GM12878 (cell line): ENCODE results near the gene GDPD2. TPM values are rescaled to one million over a fixed set of nuclear protein-coding genes. Genes with fewer than 3 reads are reported as not detected.

ENCODE experiments used
- ATAC-seq: fragments of 200-7000 bp; cut with Tn5 transposase; 3 replicates; pipeline ENCODE4 v1.9.1; 2020; ENCODE audit warnings: mild to moderate bottlenecking, moderate library complexity
- BruUV-seq: library from RNA; stranded (reverse); fragments of 400-500 nt; replicated peaks from 2 replicates; lab custom pipeline; 2021; lab: Mats Ljungman, UMichigan
- CTCF ChIA-PET: fragments of 300-600 bp; sonication (Branson Sonifier 250); formaldehyde crosslinking; extraction: SDS; loops from one replicate; lab custom pipeline; 2021; ENCODE audit warnings: inconsistent platforms; lab: Yijun Ruan, JAX
- POLR2A ChIA-PET: fragments of 350-600 bp; formaldehyde crosslinking; extraction: SDS; loops from one replicate; lab custom pipeline; 2021; ENCODE audit warnings: inconsistent platforms; lab: Charles Lee
- RAD21 ChIA-PET: fragments of 300-600 bp; sonication (Branson Sonifier 250); formaldehyde crosslinking; loops from one replicate; lab custom pipeline; 2023; ENCODE audit warnings: antibody characterized with exemption; ENCODE audit not compliant: unreplicated experiment; lab: Charles Lee
- SMC1A ChIA-PET: fragments of 300-600 bp; sonication (Branson Sonifier 250); formaldehyde crosslinking; loops from one replicate; lab custom pipeline; 2023; ENCODE audit not compliant: unreplicated experiment, uncharacterized antibody; lab: Charles Lee
- DNase-seq: peaks from one replicate; pipeline ENCODE4 v3.0.0-alpha.2; 2011; ENCODE audit warnings: low read depth, low spot score
- FAIRE-seq: peaks from 3 replicates; lab custom pipeline; 2011; peaks lifted over from hg19 to GRCh38; lab: Jason Lieb, UNC
- H2AFZ ChIP-seq: 2 replicates; pipeline ENCODE4 v1.6.0; 2011; ENCODE audit warnings: low read depth, low read length, control low read depth; ENCODE audit not compliant: control insufficient read depth
- H3K27ac ChIP-seq: 2 replicates; pipeline ENCODE4 v1.5.1; 2011; ENCODE audit warnings: control low read depth; ENCODE audit not compliant: control insufficient read depth, insufficient read depth
- H3K27me3 ChIP-seq, 2 experiments: replicated peaks in 1 of 2; 2 replicates each; pipeline versions ENCODE4 v1.6.0 to v1.6.1; 2011; ENCODE audit warnings: low read length in 1 of 2; ENCODE audit not compliant: control insufficient read depth in 2 of 2, insufficient read depth in 2 of 2
- H3K36me3 ChIP-seq, 2 experiments: 2 replicates each; pipeline ENCODE4 v1.5.1; 2011; ENCODE audit warnings: low read length in 1 of 2; ENCODE audit not compliant: control insufficient read depth in 2 of 2, insufficient read depth in 2 of 2
- H3K4me1 ChIP-seq: 2 replicates; pipeline ENCODE4 v1.6.1; 2011; ENCODE audit warnings: mild to moderate bottlenecking, low read length, moderate library complexity, mixed read lengths; ENCODE audit not compliant: control insufficient read depth, insufficient read depth
- H3K4me2 ChIP-seq: 2 replicates; pipeline ENCODE4 v1.6.0; 2011; ENCODE audit warnings: control low read depth; ENCODE audit not compliant: control insufficient read depth, insufficient read depth
- H3K4me3 ChIP-seq: fragments of 200-600 bp; sonication (generic); 2 replicates; pipeline ENCODE4 v1.5.1; 2016
- H3K79me2 ChIP-seq: 2 replicates; pipeline ENCODE4 v1.6.0; 2011; ENCODE audit warnings: low read length; ENCODE audit not compliant: control insufficient read depth, insufficient read depth
- H3K9ac ChIP-seq: 2 replicates; pipeline ENCODE4 v1.8.0; 2011; ENCODE audit warnings: low read length, control low read depth, mixed read lengths; ENCODE audit not compliant: control insufficient read depth, insufficient read depth
- H3K9me3 ChIP-seq: replicated peaks from 3 replicates; pipeline ENCODE4 v1.5.1; 2011; ENCODE audit warnings: mild to moderate bottlenecking, low read length; ENCODE audit not compliant: control insufficient read depth, insufficient read depth
- H4K20me1 ChIP-seq: 2 replicates; pipeline ENCODE4 v1.6.0; 2011; ENCODE audit not compliant: control insufficient read depth, insufficient read depth
- CTCF ChIP-seq, 3 experiments: IDR thresholded peaks in 2 of 3; conservative IDR thresholded peaks in 1 of 3; 2 replicates each; pipeline ENCODE4 v1.5.1; 2011; ENCODE audit warnings: low read depth in 3 of 3, low read length in 3 of 3, mild to moderate bottlenecking in 3 of 3, control low read depth in 2 of 3, moderate library complexity in 2 of 3, inconsistent platforms in 1 of 3, mixed read lengths in 1 of 3; ENCODE audit not compliant: control insufficient read depth in 2 of 3, insufficient read depth in 1 of 3; ENCODE audit errors: extremely low read depth in 1 of 3
- E2F8 ChIP-seq: fragments of 450-650 bp; IDR thresholded peaks from 2 replicates; pipeline ENCODE4 v1.6.1; 2018; ENCODE audit warnings: mild to moderate bottlenecking, low read depth, moderate library complexity; ENCODE audit not compliant: partially characterized antibody
- FOXK2 ChIP-seq: fragments of 450-650 bp; IDR thresholded peaks from 2 replicates; pipeline ENCODE4 v1.6.1; 2017; ENCODE audit warnings: mild to moderate bottlenecking, moderate library complexity
- HDAC6 ChIP-seq: fragments of 200-600 bp; sonication (generic); IDR thresholded peaks from one replicate; pipeline ENCODE4 v1.8.0; 2017; ENCODE audit warnings: antibody characterized with exemption; ENCODE audit not compliant: unreplicated experiment
- HSF1 ChIP-seq: fragments of 150-350 bp; IDR thresholded peaks from 2 replicates; pipeline ENCODE4 v1.6.1; 2014; ENCODE audit warnings: mild to moderate bottlenecking, low read depth, low read length
- IKZF2 ChIP-seq, 2 experiments: fragments of 450-650 bp; IDR thresholded peaks; 2 replicates each; pipeline ENCODE4 v1.6.1; 2017; ENCODE audit warnings: mild to moderate bottlenecking in 2 of 2, moderate library complexity in 2 of 2
- NFYB ChIP-seq: IDR thresholded peaks from 2 replicates; pipeline ENCODE4 v1.6.1; 2011; ENCODE audit warnings: low read depth, mild to moderate bottlenecking, low read length, improper control_type of control experiment, moderate library complexity; ENCODE audit not compliant: insufficient read depth
- PKNOX1 ChIP-seq: fragments of 450-650 bp; IDR thresholded peaks from 2 replicates; pipeline ENCODE4 v1.6.1; 2016; ENCODE audit warnings: mild to moderate bottlenecking
- POLR2A ChIP-seq: IDR thresholded peaks from 2 replicates; pipeline ENCODE4 v1.6.1; 2011; ENCODE audit warnings: low read depth, mild to moderate bottlenecking, low read length
- RAD21 ChIP-seq: IDR thresholded peaks from 2 replicates; pipeline ENCODE4 v1.6.1; 2011; ENCODE audit warnings: mild to moderate bottlenecking, low read depth, low read length, moderate library complexity; ENCODE audit not compliant: insufficient read depth
- RBBP5 ChIP-seq: fragments of 200-600 bp; sonication (generic); conservative IDR thresholded peaks from 2 replicates; pipeline ENCODE4 v1.6.1; 2016
- SMC3 ChIP-seq: IDR thresholded peaks from 2 replicates; pipeline ENCODE4 v1.6.1; 2011; ENCODE audit warnings: low read length, improper control_type of control experiment, borderline replicate concordance
- WGBS: methylation state at CpG from one replicate; pipeline ENCODE4 v1.1.6; 2016; ENCODE audit warnings: low lambda C conversion rate; ENCODE audit not compliant: insufficient replicate concordance, insufficient coverage; ENCODE audit errors: missing lambda C conversion rate; 5-methylcytosine and 5-hydroxymethylcytosine counted together
- in situ Hi-C: fragments of 300-500 bp; cut with MboI; formaldehyde crosslinking; loops from 9 replicates; pipeline ENCODE4 v1.14.3; 2018; ENCODE audit warnings: mixed read lengths
- intact Hi-C: fragments of 100-400 bp; cut with micrococcal nuclease; formaldehyde crosslinking; loops from one replicate; pipeline ENCODE4 v1.14.2; 2022; ENCODE audit not compliant: unreplicated experiment
- polyA plus RNA-seq, 11 experiments: library from polyadenylated mRNA; depleted of rRNA in 4 of 11; unstranded in 6 of 11; stranded (reverse) in 5 of 11; fragments of >200 nt; fragmentation: Nextera tagmentation in 4 of 11; fragmentation: Illumina TruSeq in 1 of 11; extraction: Ambion mirVana in 4 of 11; extraction: Trizol in 1 of 11; gene quantifications; 1 replicate in 1 of 11; 2 replicates in 10 of 11; pipeline versions ENCODE4 v1.2.1 to v1.2.3, GENCODE V29; 2011 to 2016; ENCODE audit warnings: inconsistent platforms in 2 of 11, missing spikeins in 2 of 11, low read depth in 1 of 11
- total RNA-seq, 4 experiments: library from RNA; depleted of rRNA in 3 of 4; stranded (reverse); fragments of >200 nt in 3 of 4; fragmentation: Illumina TruSeq in 1 of 4; extraction: Trizol in 1 of 4; gene quantifications; 2 replicates each; pipeline versions ENCODE4 v1.2.1 to v1.2.3, GENCODE V29; 2013 to 2021
- TF ChIP-seq, protein P1 (sequence below): IDR thresholded peaks from 2 replicates; pipeline ENCODE4 v1.6.1; 2011; ENCODE audit warnings: low read depth, mild to moderate bottlenecking, low read length, moderate library complexity, borderline replicate concordance; ENCODE audit errors: extremely low read depth

The GDPD2 gene
- total and polyA plus RNA-seq, 10 of the 15 experiments (the other 5 are each of a cell fraction or from before 2014, with no cell fraction given), result 0.04 to 0.11 (median 0.09) TPM; not detected in 7

GRCh38 chrX:70454441-70455365 is 31.6 kb downstream of the GDPD2 start:
- peak; percentile 84 for ATAC-seq
- Histone ChIP-seq H4K20me1 (no peaks in the 10 kb centered on the region), H2AFZ (peak overlapping the region; percentile 30), H3K27ac (0 out of 2 replicates have a peak overlapping the region, but pooled peaks have one; percentile 25), H3K79me2 (no peaks in the 10 kb centered on the region), H3K9ac (peak overlapping the region; percentile 55), H3K27me3 (no peaks in the 10 kb centered on the region), H3K4me1 (peaks cover 12% of the 10 kb centered on the region), H3K36me3 (no peaks in the 10 kb centered on the region), H3K4me2 (peak overlapping the region; percentile 47), H3K4me3 (peak overlapping the region; percentile 61), H3K9me3 (no peaks in the 10 kb centered on the region)
- FAIRE-seq, result peak; percentile 7
- POLR2A ChIA-PET, result interaction anchor here (0.7 kb wide), 1 partner anchor 1141 kb away, joined by 5 read pairs; no protein-coding TSS in a partner anchor
- SMC1A ChIA-PET, result no interaction called here
- DNase-seq, result no peak
- CTCF ChIA-PET, result interaction anchor here (0.6 to 2.2 kb wide), 6 partner anchors 10 to 496 kb away, joined by 3 to 8 read pairs (median 3); no protein-coding TSS in a partner anchor
- in situ Hi-C loops (loop anchor here (10.0 kb wide), 1 partner anchor 210 kb away; no protein-coding TSS in a partner anchor), intact Hi-C loops (loop anchor here (1.0 to 2.0 kb wide), 2 partner anchors 100 to 210 kb away; no protein-coding TSS in a partner anchor)
- BruUV-seq, result no TSS peak
- 17% methylated on average over 30 of the region's 48 CpGs for WGBS
- RAD21 ChIA-PET, result interaction anchor here (0.6 to 1.3 kb wide), 3 partner anchors 16 to 116 kb away, joined by 3 read pairs; no protein-coding TSS in a partner anchor
- TF ChIP-seq FOXK2 (no peak), PKNOX1 (peak; percentile 56), HSF1 (no peak), E2F8 (no peak), POLR2A (peak; percentile 23; the same call in 1 of the 2 replicates), HDAC6 (no peak), CTCF (IDR thresholded peaks at IDR 0.05 in 2 of 3, conservative IDR thresholded peaks at IDR 0.05 in 1 of 3; ENCODE audit: control insufficient read depth in 2 of 3, extremely low read depth in 1 of 3, insufficient read depth in 1 of 3, low read depth in 3 of 3, low read length in 3 of 3) (peak; percentile 78 to 91 (median 80)), SMC3 (peak; percentile 43; the same call in 1 of the 2 replicates), NFYB (peak; percentile 54; the same call in 1 of the 2 replicates), RBBP5 (no peak), IKZF2 (IDR thresholded peaks at IDR 0.05) (peak; percentile 25 to 28; a peak in 1 of 4 replicates), RAD21 (peak; percentile 71)
- TF ChIP-seq, protein P1, sequence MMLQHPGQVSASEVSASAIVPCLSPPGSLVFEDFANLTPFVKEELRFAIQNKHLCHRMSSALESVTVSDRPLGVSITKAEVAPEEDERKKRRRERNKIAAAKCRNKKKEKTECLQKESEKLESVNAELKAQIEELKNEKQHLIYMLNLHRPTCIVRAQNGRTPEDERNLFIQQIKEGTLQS, result no peak
